ENCODE data around the gene TRAPPC2.

GRCh38 chrX:13750204-13750603, 15.8 kb upstream of the TRAPPC2 start:
- TF ChIP-seq EZH2 (IDR thresholded peaks at IDR 0.05; ENCODE audit: borderline replicate concordance, low read length) = no peak
- TF ChIP-seq, protein P1, sequence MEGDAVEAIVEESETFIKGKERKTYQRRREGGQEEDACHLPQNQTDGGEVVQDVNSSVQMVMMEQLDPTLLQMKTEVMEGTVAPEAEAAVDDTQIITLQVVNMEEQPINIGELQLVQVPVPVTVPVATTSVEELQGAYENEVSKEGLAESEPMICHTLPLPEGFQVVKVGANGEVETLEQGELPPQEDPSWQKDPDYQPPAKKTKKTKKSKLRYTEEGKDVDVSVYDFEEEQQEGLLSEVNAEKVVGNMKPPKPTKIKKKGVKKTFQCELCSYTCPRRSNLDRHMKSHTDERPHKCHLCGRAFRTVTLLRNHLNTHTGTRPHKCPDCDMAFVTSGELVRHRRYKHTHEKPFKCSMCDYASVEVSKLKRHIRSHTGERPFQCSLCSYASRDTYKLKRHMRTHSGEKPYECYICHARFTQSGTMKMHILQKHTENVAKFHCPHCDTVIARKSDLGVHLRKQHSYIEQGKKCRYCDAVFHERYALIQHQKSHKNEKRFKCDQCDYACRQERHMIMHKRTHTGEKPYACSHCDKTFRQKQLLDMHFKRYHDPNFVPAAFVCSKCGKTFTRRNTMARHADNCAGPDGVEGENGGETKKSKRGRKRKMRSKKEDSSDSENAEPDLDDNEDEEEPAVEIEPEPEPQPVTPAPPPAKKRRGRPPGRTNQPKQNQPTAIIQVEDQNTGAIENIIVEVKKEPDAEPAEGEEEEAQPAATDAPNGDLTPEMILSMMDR (conservative IDR thresholded peaks at IDR 0.05 in 1 of 2, IDR thresholded peaks at IDR 0.05 in 1 of 2; ENCODE audit: extremely low read depth in 1 of 2, insufficient read depth in 1 of 2, low read depth in 1 of 2, low read length in 2 of 2) = peak; percentile 75 to 78
